ENCODE data around the gene PROC. TPM values are rescaled to one million over a fixed set of nuclear protein-coding genes. Genes with fewer than 3 reads are reported as not detected.

PROC gene
- total RNA-seq, 1 experiment from 2014 or later = 0.58 TPM

DNA sequence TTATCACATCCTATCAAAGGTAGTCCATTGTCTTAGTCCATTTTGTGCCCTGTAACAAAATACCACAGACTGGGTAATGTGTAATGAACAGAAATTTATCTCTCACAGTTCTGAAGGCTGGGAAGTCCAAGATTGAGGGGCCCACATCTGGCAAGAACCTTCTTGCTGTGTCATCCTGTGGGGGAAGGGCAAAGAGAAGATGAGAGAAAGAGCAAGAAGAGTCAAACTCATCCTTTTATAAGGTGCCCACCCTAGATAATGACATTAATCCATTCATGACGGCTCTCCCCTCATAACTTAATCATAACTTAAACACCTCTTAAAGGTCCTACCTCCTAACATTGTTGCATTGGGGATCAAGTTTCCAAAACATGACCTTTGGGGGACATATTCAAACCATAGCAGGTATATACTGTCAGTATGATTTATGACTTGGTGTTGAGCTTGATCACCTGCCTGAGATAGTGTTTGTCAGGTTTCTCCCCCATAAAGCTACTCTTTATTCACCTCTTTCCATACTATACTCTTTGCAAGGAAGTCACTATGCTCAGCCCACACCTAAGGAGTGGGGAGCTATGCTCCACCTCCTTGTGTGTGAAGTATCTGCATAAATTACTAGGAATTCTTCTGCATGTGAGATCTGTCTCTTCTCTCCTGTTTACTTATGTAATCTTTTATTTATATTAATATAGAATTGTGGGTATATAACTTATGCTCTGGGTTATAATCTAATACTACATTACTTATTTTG lies 25.2 kb upstream of the PROC start:
- Histone ChIP-seq H3K4me3 (ENCODE audit: low read length) (no peak overlapping the region), H3K9me2 (replicated peaks; ENCODE audit: low read length) (no peaks in the 10 kb centered on the region), H3K9ac (ENCODE audit: low read length) (no peak overlapping the region), H3K27ac (ENCODE audit: low read length) (no peak overlapping the region), H3K36me3 (ENCODE audit: low read depth, low read length) (no peaks in the 10 kb centered on the region), H2AFZ (ENCODE audit: low read length) (no peak overlapping the region), H3K4me2 (ENCODE audit: low read length) (no peak overlapping the region), H3K27me3 (ENCODE audit: low read length) (no peaks in the 10 kb centered on the region), H3K9me3 (ENCODE audit: low read length) (no peaks in the 10 kb centered on the region), H3F3A (ENCODE audit: low read length, unreplicated experiment) (no peaks in the 10 kb centered on the region), H3K4me1 (ENCODE audit: insufficient read depth, low read length) (peaks cover 14% of the 10 kb centered on the region), H3K79me2 (ENCODE audit: low read length) (no peaks in the 10 kb centered on the region), H4K20me1 (ENCODE audit: low read length) (no peaks in the 10 kb centered on the region)
- TF ChIP-seq, protein P1, sequence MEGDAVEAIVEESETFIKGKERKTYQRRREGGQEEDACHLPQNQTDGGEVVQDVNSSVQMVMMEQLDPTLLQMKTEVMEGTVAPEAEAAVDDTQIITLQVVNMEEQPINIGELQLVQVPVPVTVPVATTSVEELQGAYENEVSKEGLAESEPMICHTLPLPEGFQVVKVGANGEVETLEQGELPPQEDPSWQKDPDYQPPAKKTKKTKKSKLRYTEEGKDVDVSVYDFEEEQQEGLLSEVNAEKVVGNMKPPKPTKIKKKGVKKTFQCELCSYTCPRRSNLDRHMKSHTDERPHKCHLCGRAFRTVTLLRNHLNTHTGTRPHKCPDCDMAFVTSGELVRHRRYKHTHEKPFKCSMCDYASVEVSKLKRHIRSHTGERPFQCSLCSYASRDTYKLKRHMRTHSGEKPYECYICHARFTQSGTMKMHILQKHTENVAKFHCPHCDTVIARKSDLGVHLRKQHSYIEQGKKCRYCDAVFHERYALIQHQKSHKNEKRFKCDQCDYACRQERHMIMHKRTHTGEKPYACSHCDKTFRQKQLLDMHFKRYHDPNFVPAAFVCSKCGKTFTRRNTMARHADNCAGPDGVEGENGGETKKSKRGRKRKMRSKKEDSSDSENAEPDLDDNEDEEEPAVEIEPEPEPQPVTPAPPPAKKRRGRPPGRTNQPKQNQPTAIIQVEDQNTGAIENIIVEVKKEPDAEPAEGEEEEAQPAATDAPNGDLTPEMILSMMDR (conservative IDR thresholded peaks at IDR 0.05; ENCODE audit: low read depth, low read length) = no peak
- TF ChIP-seq EZH2 (IDR thresholded peaks at IDR 0.05; ENCODE audit: low read length, unreplicated experiment) = no peak
- no peak for TF ChIP-seq EZH2phosphoT487 (IDR thresholded peaks at IDR 0.05; ENCODE audit: borderline replicate concordance, low read length)
- intact Hi-C loops (cut with micrococcal nuclease) = no loop called here
- POLR2A ChIA-PET (ENCODE audit: unreplicated experiment) = no interaction called here
- BruUV-seq (replicated peaks) = no TSS peak
- CTCF ChIA-PET = no interaction called here
- no peak for ATAC-seq
- no peak for DNase-seq

GRCh38 chr2:127394492-127394891 lies 23.7 kb upstream of the PROC start:
- H3K4me1 ChIP-seq (ENCODE audit: insufficient read depth, low read length) = peaks cover 11% of the 10 kb centered on the region
- no peaks in the 10 kb centered on the region for H4K20me1 ChIP-seq (ENCODE audit: low read length)
- H3F3A ChIP-seq (ENCODE audit: low read length, unreplicated experiment) = no peaks in the 10 kb centered on the region
- H2AFZ ChIP-seq (ENCODE audit: low read length) = no peak overlapping the region
- BruUV-seq (replicated peaks) = no TSS peak
- POLR2A ChIA-PET (ENCODE audit: unreplicated experiment) = no interaction called here
- intact Hi-C loops (cut with micrococcal nuclease) = no loop called here
- H3K79me2 ChIP-seq (ENCODE audit: low read length) = no peaks in the 10 kb centered on the region
- CTCF ChIA-PET = no interaction called here
- H3K27ac ChIP-seq (ENCODE audit: low read length) = no peak overlapping the region
- H3K9ac ChIP-seq (ENCODE audit: low read length) = no peak overlapping the region
- ATAC-seq (no peak), DNase-seq (no peak)
- no peaks in the 10 kb centered on the region for H3K36me3 ChIP-seq (ENCODE audit: low read depth, low read length)
- TF ChIP-seq EZH2phosphoT487 (IDR thresholded peaks at IDR 0.05; ENCODE audit: borderline replicate concordance, low read length) (no peak), EZH2 (IDR thresholded peaks at IDR 0.05; ENCODE audit: low read length, unreplicated experiment) (no peak)
- TF ChIP-seq, protein P1 (conservative IDR thresholded peaks at IDR 0.05; ENCODE audit: low read depth, low read length) = no peak
- no peaks in the 10 kb centered on the region for H3K27me3 ChIP-seq (ENCODE audit: low read length)
- no peaks in the 10 kb centered on the region for H3K9me3 ChIP-seq (ENCODE audit: low read length)
- no peaks in the 10 kb centered on the region for H3K9me2 ChIP-seq (replicated peaks; ENCODE audit: low read length)
- H3K4me3 ChIP-seq (ENCODE audit: low read length) = no peak overlapping the region
- H3K4me2 ChIP-seq (ENCODE audit: low read length) = no peak overlapping the region

- Histone ChIP-seq H3K4me3 (ENCODE audit: low read length) (no peak overlapping the region), H3F3A (ENCODE audit: low read length, unreplicated experiment) (no peaks in the 10 kb centered on the region), H4K20me1 (ENCODE audit: low read length) (no peaks in the 10 kb centered on the region), H3K36me3 (ENCODE audit: low read depth, low read length) (no peaks in the 10 kb centered on the region), H3K9me3 (ENCODE audit: low read length) (no peaks in the 10 kb centered on the region), H3K4me2 (ENCODE audit: low read length) (peak overlapping the region; percentile 30; the same call in 1 of the 2 replicates), H2AFZ (ENCODE audit: low read length) (no peak overlapping the region), H3K79me2 (ENCODE audit: low read length) (no peaks in the 10 kb centered on the region), H3K4me1 (ENCODE audit: insufficient read depth, low read length) (peaks cover 33% of the 10 kb centered on the region), H3K9me2 (replicated peaks; ENCODE audit: low read length) (no peaks in the 10 kb centered on the region), H3K27me3 (ENCODE audit: low read length) (no peaks in the 10 kb centered on the region), H3K9ac (ENCODE audit: low read length) (no peak overlapping the region), H3K27ac (ENCODE audit: low read length) (no peak overlapping the region)
- ATAC-seq = no peak
- BruUV-seq (replicated peaks) = no TSS peak
- ChIA-PET CTCF (no interaction called here), POLR2A (ENCODE audit: unreplicated experiment) (no interaction called here)
- intact Hi-C loops (cut with micrococcal nuclease) = loop anchor here (1.0 kb wide), 1 partner anchor 9 kb away; no protein-coding TSS in a partner anchor
- DNase-seq = no peak
- no peak for TF ChIP-seq EZH2 (IDR thresholded peaks at IDR 0.05; ENCODE audit: low read length, unreplicated experiment)
- TF ChIP-seq EZH2phosphoT487 (IDR thresholded peaks at IDR 0.05; ENCODE audit: borderline replicate concordance, low read length) = no peak
- TF ChIP-seq, protein P1 (conservative IDR thresholded peaks at IDR 0.05; ENCODE audit: low read depth, low read length) = no peak
These were observed 20.5 kb upstream of the PROC start for GRCh38 chr2:127397568-127398238.

Measured in PC-3 (cell line).